CD4-positive, alpha-beta T cell treated with Interleukin-6 for 4 hours (primary cell): Measurements from ENCODE around the gene UTP3.
A peak's percentile ranks its signal among the peaks of the same experiment; 100 is the strongest.
"Not testable (repeated sequence)": the region's sequence is repeated elsewhere in the genome, so short reads cannot be mapped to it uniquely, and the experiment has no call there.

Experiments used
- DNase-seq: peaks from one replicate; pipeline ENCODE4 v3.0.0-alpha.2; 2020; ENCODE audit warnings: mixed read lengths

UTP3 gene

GRCh38 chr4:70687392-70687791 lies 940 bp upstream of the UTP3 start:
- peak; percentile 4 for DNase-seq

- DNase-seq: peak; percentile 12
These were observed 481 bp downstream of the UTP3 start for GRCh38 chr4:70688795-70689231.

GRCh38 chr4:70691661-70692060 lies 3.3 kb downstream of the UTP3 start:
- DNase-seq: no peak

- DNase-seq: not testable (repeated sequence)
These were observed 6.3 kb downstream of the UTP3 start for GRCh38 chr4:70694633-70695032.

- not testable (repeated sequence) for DNase-seq
These were observed 10.1 kb downstream of the UTP3 start for GRCh38 chr4:70698435-70698834.

- no peak for DNase-seq
These were observed 12.4 kb downstream of the UTP3 start for GRCh38 chr4:70700712-70701111.

GRCh38 chr4:70701271-70701670 lies 12.9 kb downstream of the UTP3 start:
- DNase-seq: no peak

GRCh38 chr4:70702592-70702991 lies 14.3 kb downstream of the UTP3 start:
- DNase-seq: not testable (repeated sequence)

GRCh38 chr4:70703619-70704214 lies 15.4 kb downstream of the UTP3 start:
- DNase-seq: no peak

GRCh38 chr4:70704215-70704930 lies 16.0 kb downstream of the UTP3 start:
- peak; percentile 71 for DNase-seq

GRCh38 chr4:70704931-70705182 lies 16.5 kb downstream of the UTP3 start:
- no peak for DNase-seq

GRCh38 chr4:70705183-70706043 lies 17.1 kb downstream of the UTP3 start:
- peak; percentile 81 for DNase-seq

- DNase-seq: no peak
These were observed 17.7 kb downstream of the UTP3 start for GRCh38 chr4:70706044-70706461.

- DNase-seq: no peak
These were observed 18.2 kb downstream of the UTP3 start for GRCh38 chr4:70706516-70706915.

- no peak for DNase-seq
These were observed 21.4 kb downstream of the UTP3 start for GRCh38 chr4:70709611-70710205.

GRCh38 chr4:70711599-70711998 lies 23.3 kb downstream of the UTP3 start:
- DNase-seq: peak; percentile 7

GRCh38 chr4:70712150-70712549 lies 23.8 kb downstream of the UTP3 start:
- no peak for DNase-seq

GRCh38 chr4:70712604-70713452 lies 24.5 kb downstream of the UTP3 start:
- no peak for DNase-seq

GRCh38 chr4:70713453-70714078 lies 25.2 kb downstream of the UTP3 start:
- DNase-seq: no peak

GRCh38 chr4:70714079-70714887 lies 26.0 kb downstream of the UTP3 start:
- no peak for DNase-seq

GRCh38 chr4:70715097-70715496 lies 26.8 kb downstream of the UTP3 start:
- no peak for DNase-seq
